ENCODE data around the gene MBLAC1. TPM values are rescaled to one million over a fixed set of nuclear protein-coding genes. Genes with fewer than 3 reads are reported as not detected.

Gene MBLAC1
- total RNA-seq, 4 donors from 2014 or later: 3.1 to 8.8 (median 5.0) TPM

DNA sequence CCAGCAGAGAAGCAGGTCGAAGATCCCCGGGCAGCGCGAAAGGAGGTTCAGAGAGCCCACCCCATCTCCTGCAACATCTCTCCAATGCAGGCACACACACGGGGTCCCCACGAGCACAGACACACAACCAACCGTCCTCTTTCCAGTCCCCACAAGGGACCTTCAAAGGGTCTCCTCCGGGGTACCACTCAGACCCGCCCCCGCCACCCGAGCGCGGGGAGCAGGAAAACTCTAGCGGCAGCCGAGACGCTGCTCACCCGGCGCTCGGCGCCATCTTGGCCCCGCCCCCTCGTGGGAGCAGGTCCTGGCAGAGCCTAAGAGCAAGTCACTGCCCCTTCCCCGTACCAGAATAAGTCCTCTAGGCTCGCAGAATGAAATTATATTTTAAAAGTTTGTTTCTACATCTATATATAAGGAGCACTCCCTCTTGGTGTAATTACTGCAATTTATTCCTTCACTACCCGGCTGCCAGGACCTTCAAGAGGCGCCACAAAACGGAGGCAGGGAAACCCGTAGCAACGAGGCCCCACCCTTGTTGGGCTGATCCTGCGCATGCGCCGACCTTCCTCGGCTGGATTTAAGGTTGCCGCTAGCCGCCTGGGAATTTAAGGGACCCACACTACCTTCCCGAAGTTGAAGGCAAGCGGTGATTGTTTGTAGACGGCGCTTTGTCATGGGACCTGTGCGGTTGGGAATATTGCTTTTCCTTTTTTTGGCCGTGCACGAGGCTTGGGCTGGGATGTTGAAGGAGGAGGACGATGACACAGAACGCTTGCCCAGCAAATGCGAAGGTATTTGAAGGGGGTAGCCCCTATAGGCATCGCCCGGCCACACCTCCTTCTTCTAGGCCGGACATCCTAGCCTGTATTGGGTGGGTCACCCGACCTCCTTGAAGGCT lies 7.4 kb upstream of the MBLAC1 start, which contains the start of the genes CNPY4 and TAF6:
Gene CNPY4 (plus strand): TSS at position 563 of the 898 bp plus-strand sequence. CDS start 111 bp downstream, at position 674.
Gene TAF6 (minus strand): TSS at position 287 of the 898 bp plus-strand sequence. CDS start 5,149 bp downstream, outside the sequence.
- Histone ChIP-seq H3K27ac (replicated peaks in 1 of 4) (peak within 1 kb of the TSS; percentile 76 to 87 (median 85)), H3K4me1 (peaks cover 16 to 33% (median 23%) of the 10 kb centered on the region in 4 donors), H3K9me3 (no peaks in the 10 kb centered on the region), H3K36me3 (peaks cover 0 to 32% (median 8%) of the 10 kb centered on the region in 4 donors), H3K4me3 (peak within 1 kb of the TSS; percentile 68 to 87 (median 76)), H3K27me3 (no peaks in the 10 kb centered on the region)
- TF ChIP-seq, protein P1, sequence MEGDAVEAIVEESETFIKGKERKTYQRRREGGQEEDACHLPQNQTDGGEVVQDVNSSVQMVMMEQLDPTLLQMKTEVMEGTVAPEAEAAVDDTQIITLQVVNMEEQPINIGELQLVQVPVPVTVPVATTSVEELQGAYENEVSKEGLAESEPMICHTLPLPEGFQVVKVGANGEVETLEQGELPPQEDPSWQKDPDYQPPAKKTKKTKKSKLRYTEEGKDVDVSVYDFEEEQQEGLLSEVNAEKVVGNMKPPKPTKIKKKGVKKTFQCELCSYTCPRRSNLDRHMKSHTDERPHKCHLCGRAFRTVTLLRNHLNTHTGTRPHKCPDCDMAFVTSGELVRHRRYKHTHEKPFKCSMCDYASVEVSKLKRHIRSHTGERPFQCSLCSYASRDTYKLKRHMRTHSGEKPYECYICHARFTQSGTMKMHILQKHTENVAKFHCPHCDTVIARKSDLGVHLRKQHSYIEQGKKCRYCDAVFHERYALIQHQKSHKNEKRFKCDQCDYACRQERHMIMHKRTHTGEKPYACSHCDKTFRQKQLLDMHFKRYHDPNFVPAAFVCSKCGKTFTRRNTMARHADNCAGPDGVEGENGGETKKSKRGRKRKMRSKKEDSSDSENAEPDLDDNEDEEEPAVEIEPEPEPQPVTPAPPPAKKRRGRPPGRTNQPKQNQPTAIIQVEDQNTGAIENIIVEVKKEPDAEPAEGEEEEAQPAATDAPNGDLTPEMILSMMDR (IDR thresholded peaks at IDR 0.05): peak in 2 of 3 experiments; percentile 13 to 36
- no peak for TF ChIP-seq EP300 (IDR thresholded peaks at IDR 0.05)
- TF ChIP-seq POLR2AphosphoS5 (IDR thresholded peaks at IDR 0.05): peak; percentile 80 to 84
- peak; percentile 26 for TF ChIP-seq POLR2A (IDR thresholded peaks at IDR 0.05; ENCODE audit: low read depth)
- intact Hi-C loops (cut with DNase I): loop anchor here (2.0 kb wide), 1 partner anchor 17 kb away; no protein-coding TSS in a partner anchor
- DNase-seq (ENCODE audit: extremely low spot score): peak; percentile 99
- under 1% methylated on average over 35 of the region's 49 CpGs for WGBS

DNA sequence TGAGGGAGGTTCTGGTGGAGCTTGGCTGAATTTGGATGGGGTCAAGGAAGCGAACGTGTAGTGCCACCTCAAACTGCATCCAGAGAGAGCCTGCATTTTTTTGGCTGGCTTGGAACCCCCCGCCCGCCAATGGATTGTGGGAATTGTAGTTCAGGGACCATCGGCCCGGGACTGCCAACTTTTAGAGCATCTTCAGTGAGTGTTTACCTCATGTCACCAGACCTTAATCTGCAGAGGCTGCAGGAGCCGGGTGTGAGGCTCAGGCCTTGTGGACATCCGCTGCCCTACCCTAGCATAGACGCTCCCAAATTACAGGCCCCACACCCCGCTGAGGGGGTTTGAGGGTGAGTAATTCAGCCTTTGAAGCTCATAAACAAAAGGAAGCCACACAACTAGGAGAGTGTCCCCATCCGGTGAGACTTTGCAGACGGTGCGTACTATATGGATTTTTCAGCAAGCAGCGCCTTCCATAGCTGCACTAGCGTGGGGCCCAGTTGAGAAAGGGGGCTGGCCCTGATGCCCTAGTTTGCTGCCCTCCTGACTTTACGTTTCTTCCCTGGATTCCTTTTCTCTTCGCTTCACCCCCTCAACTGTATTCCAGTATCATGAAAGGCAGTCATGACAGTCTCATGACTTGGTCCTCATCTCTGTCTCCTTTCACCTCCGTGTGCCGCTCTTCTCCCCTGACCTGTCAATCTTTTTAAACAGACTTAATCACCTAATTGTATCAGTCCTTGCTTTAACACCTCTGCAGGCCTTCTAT lies 6.6 kb upstream of the MBLAC1 start:
- Histone ChIP-seq H3K27me3 (no peaks in the 10 kb centered on the region), H3K4me3 (peak overlapping the region; percentile 68 to 87 (median 76)), H3K4me1 (peaks cover 16 to 33% (median 26%) of the 10 kb centered on the region in 4 donors), H3K9me3 (no peaks in the 10 kb centered on the region), H3K36me3 (peaks cover 0 to 30% (median 12%) of the 10 kb centered on the region in 4 donors), H3K27ac (replicated peaks in 1 of 4) (peak overlapping the region; percentile 76 to 87 (median 85))
- no peak for TF ChIP-seq POLR2A (IDR thresholded peaks at IDR 0.05; ENCODE audit: low read depth)
- TF ChIP-seq POLR2AphosphoS5 (IDR thresholded peaks at IDR 0.05): peak in 1 of 2 donors; percentile 41
- TF ChIP-seq, protein P1 (IDR thresholded peaks at IDR 0.05): no peak
- intact Hi-C loops (cut with DNase I): loop anchor here (2.0 kb wide), 1 partner anchor 17 kb away; no protein-coding TSS in a partner anchor
- DNase-seq (ENCODE audit: extremely low spot score): peak; percentile 96
- WGBS: 11% methylated on average over 19 of the region's 19 CpGs

DNA sequence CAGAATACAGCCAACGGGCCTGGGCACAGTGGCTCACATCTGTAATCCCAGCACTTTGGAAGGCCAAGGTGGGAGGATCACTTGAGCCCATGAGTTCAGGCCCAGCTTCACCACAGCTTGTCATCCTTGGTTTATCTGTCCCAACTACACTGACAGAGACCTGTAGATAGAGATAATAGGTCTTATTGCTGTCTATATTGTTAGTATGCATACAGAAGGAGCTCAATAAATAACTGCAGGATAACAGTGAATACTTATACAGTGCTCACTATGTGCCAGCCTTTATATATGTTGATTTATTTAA lies 6.1 kb upstream of the MBLAC1 start:
- H3K36me3 ChIP-seq: peaks cover 0 to 31% (median 12%) of the 10 kb centered on the region in 4 donors
- H3K27ac ChIP-seq (replicated peaks in 1 of 4): peak overlapping the region; percentile 76 to 87 (median 85)
- no peaks in the 10 kb centered on the region for H3K27me3 ChIP-seq
- intact Hi-C loops (cut with DNase I): no loop called here
- no peaks in the 10 kb centered on the region for H3K9me3 ChIP-seq
- peaks cover 20 to 39% (median 31%) of the 10 kb centered on the region in 4 donors for H3K4me1 ChIP-seq
- peak overlapping the region; percentile 68 to 87 (median 76) for H3K4me3 ChIP-seq
- TF ChIP-seq, protein P1 (IDR thresholded peaks at IDR 0.05): no peak
- TF ChIP-seq POLR2AphosphoS5 (IDR thresholded peaks at IDR 0.05) (no peak), EP300 (IDR thresholded peaks at IDR 0.05) (no peak), POLR2A (IDR thresholded peaks at IDR 0.05; ENCODE audit: low read depth) (no peak)
- DNase-seq (ENCODE audit: extremely low spot score): no peak
- 38% methylated on average over 1 of the region's 1 CpG for WGBS

DNA sequence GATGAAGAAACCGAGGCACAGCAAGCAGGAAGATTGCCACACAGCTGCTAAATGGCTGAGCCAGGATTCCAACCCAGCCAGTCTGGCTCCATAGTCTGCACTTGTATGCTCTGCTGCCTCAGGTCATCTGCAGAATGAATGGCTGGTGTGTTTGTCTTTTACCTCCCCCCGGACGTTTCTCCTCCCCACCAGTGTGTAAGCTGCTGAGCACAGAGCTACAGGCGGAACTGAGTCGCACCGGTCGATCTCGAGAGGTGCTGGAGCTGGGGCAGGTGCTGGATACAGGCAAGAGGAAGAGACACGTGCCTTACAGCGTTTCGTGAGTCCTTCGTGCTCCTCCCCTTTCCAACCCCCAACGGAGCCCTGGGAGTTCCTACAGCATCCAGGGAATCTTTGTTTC lies 4.7 kb upstream of the MBLAC1 start:
- Histone ChIP-seq H3K36me3 (peaks cover 0 to 31% (median 12%) of the 10 kb centered on the region in 4 donors), H3K9me3 (no peaks in the 10 kb centered on the region), H3K27me3 (no peaks in the 10 kb centered on the region), H3K27ac (replicated peaks in 1 of 4) (no peak overlapping the region), H3K4me1 (peaks cover 28 to 48% (median 39%) of the 10 kb centered on the region in 4 donors), H3K4me3 (no peak overlapping the region)
- DNase-seq (ENCODE audit: extremely low spot score): no peak
- no peak for TF ChIP-seq EP300 (IDR thresholded peaks at IDR 0.05)
- no peak for TF ChIP-seq POLR2A (IDR thresholded peaks at IDR 0.05; ENCODE audit: low read depth)
- TF ChIP-seq POLR2AphosphoS5 (IDR thresholded peaks at IDR 0.05): no peak
- TF ChIP-seq, protein P1 (IDR thresholded peaks at IDR 0.05): no peak
- 79% methylated on average over 13 of the region's 13 CpGs for WGBS
- intact Hi-C loops (cut with DNase I): no loop called here
